Lower lobe of right lung (tissue), 2 donors: ENCODE data around the gene BIN1. TPM values are rescaled to one million over a fixed set of nuclear protein-coding genes. Genes with fewer than 3 reads are reported as not detected.

Experiments used
- ATAC-seq, 2 donors: fragments of 200-7000 bp; cut with Tn5 transposase; one replicate each; pipeline ENCODE4 v1.9.1; 2020 to 2022; ENCODE audit warnings: mild to moderate bottlenecking in 2 of 2, moderate library complexity in 2 of 2
- DNase-seq: peaks from one replicate; pipeline ENCODE4 v3.0.0-alpha.2; 2020
- H3K27ac ChIP-seq: fragments of 200-600 bp; one replicate; pipeline ENCODE4 v1.8.0; 2022
- H3K27me3 ChIP-seq: fragments of 200-600 bp; one replicate; pipeline ENCODE4 v1.8.0; 2022; ENCODE audit warnings: low read depth
- H3K36me3 ChIP-seq: fragments of 200-600 bp; one replicate; pipeline ENCODE4 v1.8.0; 2022; ENCODE audit warnings: mild to moderate bottlenecking
- H3K4me1 ChIP-seq: fragments of 200-600 bp; one replicate; pipeline ENCODE4 v1.8.0; 2022
- H3K4me3 ChIP-seq: fragments of 200-600 bp; one replicate; pipeline ENCODE4 v1.8.0; 2022; ENCODE audit warnings: mild to moderate bottlenecking
- H3K9me3 ChIP-seq: fragments of 200-600 bp; one replicate; pipeline ENCODE4 v1.8.0; 2022
- intact Hi-C: fragments of 100-400 bp; cut with DNase I; formaldehyde crosslinking; loops from one replicate; pipeline ENCODE4 v1.11.0; 2022
- total RNA-seq: library from RNA; stranded (reverse); fragmentation: NEBNext Ultra II Directional; extraction: Animal tissue kit (Norgen Biotek cat#: 25700); gene quantifications from one replicate; pipeline ENCODE4 v1.2.1, GENCODE V29; 2021
- TF ChIP-seq, protein P1 (sequence below): fragments of 200-600 bp; IDR thresholded peaks from one replicate; pipeline ENCODE4 v1.8.0; 2022; ENCODE audit warnings: antibody characterized with exemption, mild to moderate bottlenecking
- donor health status: DM: no; HTN: yes; CAD: no; lungs with severe emphysema.

Gene BIN1
- total RNA-seq, 1 donor from 2014 or later = 33.9 TPM

DNA sequence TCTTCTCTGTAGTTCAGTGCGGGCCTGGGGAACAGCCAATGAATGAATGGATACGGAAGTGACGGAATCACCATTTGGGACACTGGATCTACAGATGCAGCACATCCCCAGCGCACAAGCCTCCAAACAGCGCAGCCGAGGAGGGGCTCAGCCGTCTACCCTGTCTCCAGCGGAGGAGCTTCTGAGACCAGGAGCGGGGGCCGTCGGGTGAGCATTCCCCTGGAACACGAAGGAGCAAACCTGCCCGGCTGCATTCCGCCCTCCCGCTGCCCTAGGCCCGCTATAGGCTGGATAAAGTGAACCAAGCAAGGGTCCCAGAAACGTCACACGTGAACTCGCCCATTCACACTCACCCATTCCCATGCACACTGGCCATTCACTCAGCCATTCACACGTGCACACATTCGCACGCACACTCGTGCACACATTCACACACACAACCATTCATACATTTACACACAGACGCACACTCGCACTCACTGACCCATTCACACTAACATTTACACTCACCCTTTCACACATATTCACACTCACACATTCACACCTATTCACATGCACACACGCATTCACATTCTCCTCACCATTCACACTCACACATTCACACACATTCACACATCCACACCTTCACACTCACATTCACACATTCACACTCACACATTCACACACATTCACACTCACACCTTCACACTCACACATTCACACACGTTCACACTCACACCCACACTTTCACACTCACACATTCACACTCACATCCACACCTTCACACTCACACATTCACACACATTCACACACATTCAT, 63.4 kb downstream of the BIN1 start:
- Histone ChIP-seq H3K36me3 (peaks cover 11% of the 10 kb centered on the region), H3K27me3 (no peaks in the 10 kb centered on the region), H3K4me1 (no peaks in the 10 kb centered on the region), H3K9me3 (no peaks in the 10 kb centered on the region), H3K4me3 (no peak overlapping the region), H3K27ac (no peak overlapping the region)
- intact Hi-C loops = no loop called here
- TF ChIP-seq, protein P1, sequence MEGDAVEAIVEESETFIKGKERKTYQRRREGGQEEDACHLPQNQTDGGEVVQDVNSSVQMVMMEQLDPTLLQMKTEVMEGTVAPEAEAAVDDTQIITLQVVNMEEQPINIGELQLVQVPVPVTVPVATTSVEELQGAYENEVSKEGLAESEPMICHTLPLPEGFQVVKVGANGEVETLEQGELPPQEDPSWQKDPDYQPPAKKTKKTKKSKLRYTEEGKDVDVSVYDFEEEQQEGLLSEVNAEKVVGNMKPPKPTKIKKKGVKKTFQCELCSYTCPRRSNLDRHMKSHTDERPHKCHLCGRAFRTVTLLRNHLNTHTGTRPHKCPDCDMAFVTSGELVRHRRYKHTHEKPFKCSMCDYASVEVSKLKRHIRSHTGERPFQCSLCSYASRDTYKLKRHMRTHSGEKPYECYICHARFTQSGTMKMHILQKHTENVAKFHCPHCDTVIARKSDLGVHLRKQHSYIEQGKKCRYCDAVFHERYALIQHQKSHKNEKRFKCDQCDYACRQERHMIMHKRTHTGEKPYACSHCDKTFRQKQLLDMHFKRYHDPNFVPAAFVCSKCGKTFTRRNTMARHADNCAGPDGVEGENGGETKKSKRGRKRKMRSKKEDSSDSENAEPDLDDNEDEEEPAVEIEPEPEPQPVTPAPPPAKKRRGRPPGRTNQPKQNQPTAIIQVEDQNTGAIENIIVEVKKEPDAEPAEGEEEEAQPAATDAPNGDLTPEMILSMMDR = no peak
- DNase-seq = no peak
- no peak for ATAC-seq

DNA sequence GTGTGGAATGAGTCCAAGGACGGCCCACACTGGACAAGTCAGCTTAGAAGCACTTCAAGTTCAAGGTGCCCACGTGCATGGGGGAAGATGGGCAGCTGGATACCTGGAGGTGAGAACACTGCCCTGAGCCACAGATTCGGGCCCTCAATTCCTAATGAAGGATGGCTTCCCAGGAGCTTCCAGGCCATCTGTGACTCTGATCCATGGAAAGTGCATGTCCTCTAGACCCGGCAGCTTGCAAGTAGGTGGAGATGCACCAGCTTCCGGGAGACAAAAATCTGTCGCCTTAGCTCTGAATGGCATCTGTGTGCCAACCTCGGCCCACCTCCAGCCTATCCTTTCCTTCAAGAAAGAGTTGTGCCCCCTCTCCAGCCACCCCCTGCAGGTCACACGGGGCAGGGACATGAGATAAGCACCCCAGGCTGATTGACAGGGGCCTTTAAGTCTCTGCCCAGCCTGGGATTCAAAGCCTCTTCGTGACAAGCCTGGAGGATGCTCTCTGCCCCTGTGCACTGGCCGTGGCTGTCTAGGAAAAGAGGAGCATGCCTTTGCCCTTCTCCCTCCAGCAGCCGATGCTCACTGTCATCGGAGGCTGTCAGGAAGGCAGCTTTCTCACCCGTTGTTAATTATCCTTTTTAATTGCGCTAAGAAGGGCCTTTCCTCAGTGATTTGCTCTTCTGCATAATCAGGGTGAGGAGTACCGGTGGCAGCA, 65.5 kb downstream of the BIN1 start:
- no peak for DNase-seq
- H3K27me3 ChIP-seq = no peaks in the 10 kb centered on the region
- H3K4me3 ChIP-seq = no peak overlapping the region
- no peak for ATAC-seq
- H3K36me3 ChIP-seq = no peaks in the 10 kb centered on the region
- no peaks in the 10 kb centered on the region for H3K4me1 ChIP-seq
- H3K9me3 ChIP-seq = no peaks in the 10 kb centered on the region
- TF ChIP-seq, protein P1 = no peak
- no peak overlapping the region for H3K27ac ChIP-seq
- intact Hi-C loops = no loop called here

DNA sequence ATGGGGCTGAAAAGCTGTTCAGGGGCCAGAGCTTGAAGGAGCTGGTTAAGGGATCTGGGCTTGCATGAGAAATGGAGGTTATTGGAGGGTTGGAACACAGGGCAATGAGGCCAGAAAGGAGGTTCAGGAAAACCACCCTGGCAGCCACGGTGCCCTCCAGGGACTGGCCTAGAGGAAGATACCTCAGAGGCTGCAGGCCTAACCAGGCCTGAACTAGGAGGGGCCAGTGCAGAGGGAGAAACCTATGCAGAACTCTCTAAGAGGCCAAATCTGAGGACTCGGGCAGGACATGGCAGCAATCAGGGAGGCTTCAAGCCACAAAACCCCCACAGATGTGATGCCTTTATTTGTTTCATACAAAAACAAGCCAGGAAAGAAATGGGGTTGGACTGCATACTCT, 66.8 kb downstream of the BIN1 start:
- TF ChIP-seq, protein P1 = no peak
- Histone ChIP-seq H3K27me3 (no peaks in the 10 kb centered on the region), H3K4me1 (no peaks in the 10 kb centered on the region), H3K4me3 (no peak overlapping the region), H3K36me3 (no peaks in the 10 kb centered on the region), H3K27ac (no peak overlapping the region), H3K9me3 (no peaks in the 10 kb centered on the region)
- ATAC-seq = no peak
- intact Hi-C loops = no loop called here
- no peak for DNase-seq

DNA sequence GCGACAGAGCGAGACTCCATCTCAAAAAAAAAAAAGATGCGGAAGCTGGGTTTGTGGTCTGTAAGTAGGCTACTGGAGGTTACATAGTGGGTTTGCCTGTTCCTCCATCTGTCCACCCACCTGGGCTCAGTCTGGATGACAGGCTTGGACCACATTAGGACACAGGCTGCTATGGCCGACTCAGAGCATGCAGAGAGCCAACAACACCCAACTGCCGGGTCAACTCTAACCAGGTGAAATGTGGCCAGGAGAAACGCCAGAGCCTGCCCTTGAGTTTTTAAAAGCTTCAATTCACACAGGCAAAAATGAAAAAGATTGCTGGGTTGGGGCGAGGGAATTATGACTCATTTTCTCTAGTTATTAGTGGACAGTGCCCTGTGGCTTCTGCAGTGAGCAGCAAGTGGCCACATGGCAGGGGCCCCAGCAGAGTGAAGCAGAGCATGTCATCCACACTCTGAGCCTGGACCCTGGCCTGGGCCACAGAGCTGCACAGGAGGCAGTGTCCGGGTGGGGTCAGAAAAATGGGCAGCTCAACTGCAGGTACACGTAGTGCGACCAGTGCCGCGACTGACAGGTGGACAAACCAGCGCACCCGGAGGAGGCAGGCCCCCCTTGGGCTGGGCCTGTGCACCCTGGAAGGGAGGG, 67.4 kb downstream of the BIN1 start:
- DNase-seq (no peak), ATAC-seq (no peak)
- TF ChIP-seq, protein P1 = no peak
- Histone ChIP-seq H3K4me3 (no peak overlapping the region), H3K27me3 (no peaks in the 10 kb centered on the region), H3K4me1 (no peaks in the 10 kb centered on the region), H3K9me3 (no peaks in the 10 kb centered on the region), H3K36me3 (no peaks in the 10 kb centered on the region), H3K27ac (no peak overlapping the region)
- intact Hi-C loops = no loop called here

DNA sequence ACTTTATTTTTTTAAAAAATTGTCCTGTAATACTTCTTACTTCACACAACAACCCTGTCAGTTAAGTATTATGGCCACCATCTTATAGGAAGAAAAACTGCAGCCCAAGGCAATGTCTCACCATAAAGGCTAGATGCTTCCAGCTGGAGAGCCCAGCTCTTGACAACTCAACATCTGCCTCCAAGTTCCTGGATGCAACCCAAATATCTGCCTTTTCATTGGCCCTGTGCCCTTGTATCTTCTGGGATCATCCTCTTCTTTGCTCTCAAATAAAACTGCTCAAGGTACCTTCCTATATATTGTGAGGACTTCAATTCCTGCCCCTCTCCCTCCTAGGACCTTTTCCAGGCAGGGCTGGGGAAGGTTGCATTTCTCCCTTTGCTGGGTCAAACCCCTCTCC, 69.5 kb downstream of the BIN1 start:
- H3K36me3 ChIP-seq = no peaks in the 10 kb centered on the region
- H3K27me3 ChIP-seq = no peaks in the 10 kb centered on the region
- TF ChIP-seq, protein P1 = no peak
- no peak for DNase-seq
- ATAC-seq = no peak
- H3K9me3 ChIP-seq = no peaks in the 10 kb centered on the region
- no peak overlapping the region for H3K4me3 ChIP-seq
- intact Hi-C loops = no loop called here
- no peaks in the 10 kb centered on the region for H3K4me1 ChIP-seq
- H3K27ac ChIP-seq = no peak overlapping the region
